Cerebellar cortex (tissue), 1 donor: ENCODE measurements around the gene APLP1.

Source experiments
- DNase-seq: peaks from one replicate; pipeline ENCODE4 v3.0.0-alpha.2; 2015; ENCODE audit warnings: low spot score

The APLP1 gene

GRCh38 chr19:35852029-35852780 lies 16.2 kb upstream of the APLP1 start, which contains the start of gene NPHS1:
TSS of gene NPHS1 (minus strand) at chr19:35852504. CDS start at chr19:35851837, 667 bp downstream.
- no peak for DNase-seq

DNA sequence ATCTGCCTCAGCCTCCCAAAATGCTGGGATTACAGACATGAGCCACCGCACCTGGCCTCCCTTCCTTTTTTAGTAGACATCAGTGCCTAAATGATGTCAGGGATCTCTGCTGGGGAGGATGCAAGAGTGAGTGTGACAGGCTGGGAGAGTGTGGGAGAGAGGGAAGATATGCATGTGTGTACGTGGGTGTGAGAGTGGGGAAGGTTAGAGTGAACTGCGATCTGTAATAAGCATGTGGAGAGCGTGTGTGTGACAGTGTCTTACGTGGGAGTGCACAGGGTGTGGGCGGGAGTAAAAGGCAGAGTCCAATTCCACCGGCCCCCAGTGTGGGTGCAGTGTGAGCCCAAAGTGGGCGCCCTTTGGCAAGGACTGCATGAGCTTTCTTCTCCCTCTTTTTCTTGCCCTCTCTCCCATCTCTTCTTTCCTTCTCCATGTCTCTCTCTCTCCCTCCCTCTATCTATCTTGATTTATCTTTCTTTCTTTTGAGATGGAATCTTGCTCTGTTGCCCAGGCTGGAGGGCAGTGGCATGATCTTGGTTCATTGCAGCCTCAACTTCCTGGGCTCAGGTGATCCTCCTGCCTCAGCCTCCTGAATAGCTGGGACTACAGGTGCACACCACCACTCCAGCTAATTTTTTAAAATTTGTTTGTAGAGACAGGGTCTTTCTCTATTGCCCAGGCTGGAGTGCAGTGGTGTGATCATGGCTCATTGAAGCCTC lies 15.2 kb upstream of the APLP1 start:
- DNase-seq: no peak

DNA sequence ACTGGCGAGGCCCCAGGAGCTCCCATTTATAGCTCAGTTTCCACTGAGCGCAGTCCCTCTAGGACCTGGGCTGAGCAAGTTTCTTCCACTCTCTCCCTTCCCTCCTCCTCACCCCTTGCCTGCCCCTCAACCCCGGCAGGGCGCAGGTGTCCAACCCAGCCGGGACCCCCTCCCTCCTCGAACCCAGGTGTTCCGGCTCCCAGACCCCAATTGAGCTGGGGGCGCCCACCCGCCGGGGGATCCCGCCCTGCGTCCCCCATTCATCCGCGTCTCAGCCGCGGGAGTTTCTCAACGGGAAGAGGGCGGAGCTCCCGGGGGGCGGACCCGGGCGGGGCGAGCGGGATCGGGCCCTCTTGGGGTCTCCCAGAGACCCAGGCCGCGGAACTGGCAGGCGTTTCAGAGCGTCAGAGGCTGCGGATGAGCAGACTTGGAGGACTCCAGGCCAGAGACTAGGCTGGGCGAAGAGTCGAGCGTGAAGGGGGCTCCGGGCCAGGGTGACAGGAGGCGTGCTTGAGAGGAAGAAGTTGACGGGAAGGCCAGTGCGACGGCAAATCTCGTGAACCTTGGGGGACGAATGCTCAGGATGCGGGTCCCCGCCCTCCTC lies 11.7 kb upstream of the APLP1 start, which contains the start of gene KIRREL2:
TSS of gene KIRREL2 (plus strand) at position 366 of the 604 bp plus-strand sequence. CDS start at position 575, 209 bp downstream.
- DNase-seq: no peak

DNA sequence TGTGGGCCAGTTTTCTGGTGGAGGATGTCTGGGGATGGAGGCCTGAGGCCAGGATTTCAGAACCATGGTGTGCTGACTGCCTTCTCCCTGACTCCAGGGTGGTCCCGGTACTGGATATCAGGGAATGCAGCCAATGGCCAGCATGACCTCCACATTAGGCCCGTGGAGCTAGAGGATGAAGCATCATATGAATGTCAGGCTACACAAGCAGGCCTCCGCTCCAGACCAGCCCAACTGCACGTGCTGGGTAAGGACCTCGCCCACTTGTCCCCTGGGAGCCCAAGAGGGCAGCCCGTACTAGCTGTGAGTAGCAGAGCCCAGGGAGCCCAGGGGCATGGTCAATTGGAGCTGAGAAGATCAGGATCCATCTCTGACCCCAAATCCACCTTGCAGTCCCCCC lies 10.1 kb upstream of the APLP1 start:
- no peak for DNase-seq

DNA sequence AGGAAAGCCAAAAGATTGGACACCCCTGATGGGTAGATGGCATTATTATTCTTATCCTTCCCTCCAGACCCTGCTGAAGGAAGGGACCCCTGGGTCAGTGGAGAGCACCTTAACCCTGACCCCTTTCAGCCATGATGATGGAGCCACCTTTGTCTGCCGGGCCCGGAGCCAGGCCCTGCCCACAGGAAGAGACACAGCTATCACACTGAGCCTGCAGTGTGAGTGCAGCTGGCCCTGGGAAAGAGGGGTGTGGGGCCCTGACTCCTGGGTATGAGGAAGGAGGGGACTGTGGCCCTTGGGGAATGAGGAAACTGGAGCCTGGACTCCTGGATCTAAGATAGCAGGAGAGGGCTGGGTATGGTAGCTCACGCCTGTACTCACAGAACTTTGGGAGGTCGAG lies 9.0 kb upstream of the APLP1 start:
- no peak for DNase-seq

DNA sequence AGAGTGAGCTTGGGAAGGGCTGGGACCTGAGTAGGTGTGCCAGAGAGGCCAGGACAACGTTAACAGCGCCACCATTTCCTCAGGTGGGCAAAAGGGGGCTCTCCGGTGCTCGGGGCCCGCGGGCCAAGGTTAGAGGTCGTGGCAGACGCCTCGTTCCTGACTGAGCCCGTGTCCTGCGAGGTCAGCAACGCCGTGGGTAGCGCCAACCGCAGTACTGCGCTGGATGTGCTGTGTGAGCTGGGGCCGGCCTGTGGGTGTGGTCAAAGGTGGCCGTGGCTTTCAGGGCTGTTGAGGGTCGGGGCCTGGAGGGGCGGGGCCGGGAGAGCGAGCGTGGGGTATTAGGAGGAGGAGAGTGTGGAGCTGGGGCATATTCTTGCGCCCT lies 7.9 kb upstream of the APLP1 start:
- no peak for DNase-seq

DNA sequence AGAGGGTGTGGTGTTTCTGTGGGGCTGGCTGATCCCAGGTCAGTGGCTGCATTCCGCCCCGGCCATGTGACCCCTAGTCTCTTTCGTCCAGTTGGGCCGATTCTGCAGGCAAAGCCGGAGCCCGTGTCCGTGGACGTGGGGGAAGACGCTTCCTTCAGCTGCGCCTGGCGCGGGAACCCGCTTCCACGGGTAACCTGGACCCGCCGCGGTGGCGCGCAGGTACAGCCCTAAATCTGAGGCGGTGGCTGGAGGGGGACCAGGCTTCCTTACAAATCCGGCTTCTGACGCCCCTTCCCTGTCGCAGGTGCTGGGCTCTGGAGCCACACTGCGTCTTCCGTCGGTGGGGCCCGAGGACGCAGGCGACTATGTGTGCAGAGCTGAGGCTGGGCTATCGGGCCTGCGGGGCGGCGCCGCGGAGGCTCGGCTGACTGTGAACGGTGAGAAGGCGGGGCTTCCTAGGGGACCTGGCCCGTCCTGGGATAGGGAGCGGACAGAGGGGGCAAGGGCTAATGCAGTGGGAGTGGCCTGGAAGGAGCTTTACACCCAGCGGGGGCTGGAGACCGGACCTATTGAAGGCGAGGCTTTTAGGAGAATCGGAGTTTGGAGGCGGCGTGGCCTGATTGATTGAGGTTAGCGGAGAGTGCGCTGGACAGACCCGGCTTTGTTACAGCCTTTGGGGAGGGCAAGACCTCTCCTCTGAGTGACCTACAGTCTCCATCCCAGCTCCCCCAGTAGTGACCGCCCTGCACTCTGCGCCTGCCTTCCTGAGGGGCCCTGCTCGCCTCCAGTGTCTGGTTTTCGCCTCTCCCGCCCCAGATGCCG lies 7.3 kb upstream of the APLP1 start:
- no peak for DNase-seq

DNA sequence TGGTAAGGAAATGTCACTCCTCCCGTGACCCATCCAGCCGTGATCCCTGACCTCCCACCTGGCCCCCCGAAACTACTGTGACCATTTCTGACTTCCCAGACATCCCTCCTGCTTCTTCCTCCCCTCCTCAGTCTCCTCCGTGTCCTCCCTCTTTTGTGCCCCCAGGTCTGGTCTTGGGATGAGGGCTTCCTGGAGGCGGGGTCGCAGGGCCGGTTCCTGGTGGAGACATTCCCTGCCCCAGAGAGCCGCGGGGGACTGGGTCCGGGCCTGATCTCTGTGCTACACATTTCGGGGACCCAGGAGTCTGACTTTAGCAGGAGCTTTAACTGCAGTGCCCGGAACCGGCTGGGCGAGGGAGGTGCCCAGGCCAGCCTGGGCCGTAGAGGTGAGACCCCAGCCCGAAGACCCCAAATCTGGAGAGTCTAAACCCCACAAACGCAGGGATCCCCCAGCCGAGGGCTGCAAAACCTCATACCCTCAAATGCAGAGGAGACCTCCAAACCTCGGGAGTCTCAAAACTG lies 6.7 kb upstream of the APLP1 start:
- DNase-seq: no peak

DNA sequence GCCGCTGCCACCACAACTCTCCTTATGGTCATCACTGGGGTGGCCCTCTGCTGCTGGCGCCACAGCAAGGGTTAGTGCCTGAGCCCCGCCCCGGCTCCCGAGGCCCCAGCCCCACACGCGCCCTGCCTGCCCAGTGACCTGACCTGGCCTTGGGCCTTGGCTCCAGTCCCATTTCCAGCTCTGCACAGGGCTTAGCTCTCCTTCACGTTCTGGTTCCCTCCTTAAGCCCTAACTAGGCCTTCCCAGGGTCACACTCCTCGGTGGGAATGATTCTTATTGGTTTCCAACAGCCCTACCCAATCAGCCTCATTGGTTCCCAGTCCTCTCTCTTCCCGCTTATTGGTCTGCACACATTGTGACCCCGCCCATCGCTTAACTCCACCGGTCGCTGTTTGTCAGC lies 5.8 kb upstream of the APLP1 start:
- DNase-seq: no peak

DNA sequence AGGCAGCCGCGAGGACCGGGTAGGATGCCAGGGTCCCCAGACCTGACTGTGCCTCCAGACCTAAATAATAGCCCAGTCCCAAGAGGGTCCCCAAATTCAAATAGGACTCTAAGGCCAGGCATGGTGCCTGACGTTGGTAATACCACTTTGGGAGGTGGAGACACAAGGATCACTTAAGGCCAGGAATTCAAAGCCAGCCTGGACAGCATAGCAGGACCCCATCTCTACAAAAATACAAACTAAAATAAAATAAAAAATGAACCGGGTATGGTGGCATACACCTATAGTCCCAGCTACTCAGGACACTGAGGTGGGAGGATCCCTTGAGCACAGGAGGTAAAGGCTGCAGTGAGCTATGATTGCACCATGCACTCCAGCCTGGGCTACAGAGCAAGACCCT lies 5.4 kb upstream of the APLP1 start:
- DNase-seq: no peak

- no peak for DNase-seq
Measured at GRCh38 chr19:35868823-35869326, 501 bp downstream of the APLP1 start.

- peak; percentile 86 for DNase-seq
Measured at GRCh38 chr19:35869327-35870123, 1.2 kb downstream of the APLP1 start.

- peak; percentile 85 for DNase-seq
Measured at GRCh38 chr19:35870124-35870736, 1.9 kb downstream of the APLP1 start.

GRCh38 chr19:35870798-35871197 lies 2.4 kb downstream of the APLP1 start:
- no peak for DNase-seq

- no peak for DNase-seq
Measured at GRCh38 chr19:35871611-35872010, 3.2 kb downstream of the APLP1 start.

DNA sequence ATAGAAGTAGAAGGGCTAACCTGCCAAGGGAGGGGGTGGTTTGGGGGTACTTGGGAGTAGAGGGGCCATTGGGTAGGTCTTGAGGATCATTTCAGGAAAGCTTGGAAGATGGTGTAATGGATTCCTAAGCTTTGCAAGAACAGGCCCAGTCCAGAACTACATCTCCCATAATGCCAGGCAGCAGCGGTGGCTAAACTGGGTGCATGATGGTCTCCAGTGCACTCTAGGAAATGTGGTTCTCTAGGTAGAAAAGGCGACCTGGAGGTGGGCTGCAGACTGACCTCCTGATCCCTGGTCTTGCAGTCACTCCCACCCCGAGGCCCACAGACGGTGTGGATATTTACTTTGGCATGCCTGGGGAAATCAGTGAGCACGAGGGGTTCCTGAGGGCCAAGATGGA lies 3.8 kb downstream of the APLP1 start:
- DNase-seq: no peak

GRCh38 chr19:35874392-35874930 lies 6.1 kb downstream of the APLP1 start:
- no peak for DNase-seq

DNA sequence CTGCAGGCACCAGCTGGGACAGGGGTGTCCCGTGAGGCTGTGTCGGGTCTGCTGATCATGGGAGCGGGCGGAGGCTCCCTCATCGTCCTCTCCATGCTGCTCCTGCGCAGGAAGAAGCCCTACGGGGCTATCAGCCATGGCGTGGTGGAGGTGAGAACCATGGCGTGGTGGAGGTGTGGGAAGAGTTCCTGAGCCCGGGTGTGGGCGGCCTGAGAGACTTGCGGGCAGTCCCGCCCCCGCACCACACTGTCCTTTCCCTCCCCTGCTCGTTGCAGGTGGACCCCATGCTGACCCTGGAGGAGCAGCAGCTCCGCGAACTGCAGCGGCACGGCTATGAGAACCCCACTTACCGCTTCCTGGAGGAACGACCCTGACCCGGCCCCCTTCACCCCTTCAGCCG lies 10.7 kb downstream of the APLP1 start:
- DNase-seq: no peak

DNA sequence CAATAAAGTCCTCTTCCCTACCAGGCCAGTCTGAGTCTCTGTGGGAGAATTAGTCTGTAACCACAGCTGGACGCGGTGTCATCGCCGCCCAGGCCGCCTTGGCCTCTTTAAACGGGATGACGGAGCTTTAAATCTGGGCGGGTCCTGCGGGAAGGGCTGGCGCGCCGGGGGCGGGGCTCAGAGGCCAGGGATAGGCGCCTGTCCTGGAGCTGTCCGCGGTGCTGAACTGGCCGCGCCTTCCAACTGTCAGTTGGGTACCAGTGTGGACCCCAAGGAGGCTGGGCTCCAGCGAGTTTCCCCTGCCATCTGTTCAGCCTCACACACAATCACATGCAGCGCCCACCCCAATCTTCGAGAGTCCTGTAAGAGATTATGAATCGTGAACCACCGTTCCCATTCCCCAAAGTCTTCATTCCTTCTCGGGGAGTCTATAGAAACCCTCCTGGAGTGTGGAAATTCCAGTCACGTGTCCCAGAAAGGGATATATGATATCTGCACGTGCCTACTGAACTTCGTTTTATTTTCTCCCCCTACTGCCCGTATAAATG lies 11.5 kb downstream of the APLP1 start:
- peak; percentile 80 for DNase-seq
